ENCODE results near the gene MPC1.
"Not testable (repeated sequence)": the region's sequence is repeated elsewhere in the genome, so short reads cannot be mapped to it uniquely, and the experiment has no call there.

MPC1 gene

GRCh38 chr6:166379800-166380199 is 2.9 kb downstream of the MPC1 start:
- DNase-seq (ENCODE audit: low read depth), result no peak

- no peak for DNase-seq (ENCODE audit: low read depth)
Observed at GRCh38 chr6:166379103-166379586, 3.6 kb downstream of the MPC1 start.

GRCh38 chr6:166377721-166378120 is 5.0 kb downstream of the MPC1 start:
- no peak for DNase-seq (ENCODE audit: low read depth)

- DNase-seq (ENCODE audit: low read depth), result no peak
Observed at GRCh38 chr6:166375013-166375412, 7.7 kb downstream of the MPC1 start.

- DNase-seq (ENCODE audit: low read depth), result no peak
Observed at GRCh38 chr6:166370489-166370888, 12.3 kb downstream of the MPC1 start.

GRCh38 chr6:166369782-166370181 is 13.0 kb downstream of the MPC1 start:
- no peak for DNase-seq (ENCODE audit: low read depth)

GRCh38 chr6:166366921-166367320 is 15.8 kb downstream of the MPC1 start:
- no peak for DNase-seq (ENCODE audit: low read depth)

GRCh38 chr6:166365806-166366205 is 16.9 kb downstream of the MPC1 start:
- DNase-seq (ENCODE audit: low read depth), result no peak

GRCh38 chr6:166365221-166365620 is 17.5 kb downstream of the MPC1 start:
- no peak for DNase-seq (ENCODE audit: low read depth)

GRCh38 chr6:166364456-166364855 is 18.3 kb downstream of the MPC1 start:
- no peak for DNase-seq (ENCODE audit: low read depth)

GRCh38 chr6:166362427-166362826 is 20.3 kb downstream of the MPC1 start:
- not testable (repeated sequence) for DNase-seq (ENCODE audit: low read depth)

GRCh38 chr6:166361077-166361429 is 21.7 kb downstream of the MPC1 start:
- DNase-seq (ENCODE audit: low read depth), result no peak

GRCh38 chr6:166360243-166361076 is 22.3 kb downstream of the MPC1 start:
- no peak for DNase-seq (ENCODE audit: low read depth)

GRCh38 chr6:166355552-166355951 is 27.2 kb downstream of the MPC1 start:
- no peak for DNase-seq (ENCODE audit: low read depth)

GRCh38 chr6:166354965-166355364 is 27.8 kb downstream of the MPC1 start:
- no peak for DNase-seq (ENCODE audit: low read depth)

GRCh38 chr6:166354143-166354542 is 28.6 kb downstream of the MPC1 start:
- no peak for DNase-seq (ENCODE audit: low read depth)

- DNase-seq (ENCODE audit: low read depth), result no peak
Observed at GRCh38 chr6:166353507-166353906, 29.2 kb downstream of the MPC1 start.

- no peak for DNase-seq (ENCODE audit: low read depth)
Observed at GRCh38 chr6:166352923-166353322, 29.8 kb downstream of the MPC1 start.

- DNase-seq (ENCODE audit: low read depth), result no peak
Observed at GRCh38 chr6:166351715-166352285, 30.9 kb downstream of the MPC1 start.

GRCh38 chr6:166348305-166348949 is 34.3 kb downstream of the MPC1 start:
- no peak for DNase-seq (ENCODE audit: low read depth)

- no peak for DNase-seq (ENCODE audit: low read depth)
Observed at GRCh38 chr6:166346965-166347364, 35.8 kb downstream of the MPC1 start.

GRCh38 chr6:166346449-166346848 is 36.3 kb downstream of the MPC1 start:
- DNase-seq (ENCODE audit: low read depth), result no peak

GRCh38 chr6:166345672-166346071 is 37.1 kb downstream of the MPC1 start:
- not testable (repeated sequence) for DNase-seq (ENCODE audit: low read depth)

Data from stimulated activated CD4-positive, alpha-beta T cell treated with anti-CD3 and anti-CD28 coated beads, Interleukin-2, amount 100 ng/mL, for 4 hours (primary cell).